Activated CD8-positive, alpha-beta memory T cell treated with anti-CD3 and anti-CD28 coated beads, Interleukin-2, amount 50 U/mL, for 1 hour (primary cell): ENCODE data around the gene LHX2.

Experiments
- DNase-seq: peaks from one replicate; pipeline ENCODE4 v3.0.0-alpha.2; 2020; ENCODE audit errors: extremely low read depth

Gene LHX2

DNA sequence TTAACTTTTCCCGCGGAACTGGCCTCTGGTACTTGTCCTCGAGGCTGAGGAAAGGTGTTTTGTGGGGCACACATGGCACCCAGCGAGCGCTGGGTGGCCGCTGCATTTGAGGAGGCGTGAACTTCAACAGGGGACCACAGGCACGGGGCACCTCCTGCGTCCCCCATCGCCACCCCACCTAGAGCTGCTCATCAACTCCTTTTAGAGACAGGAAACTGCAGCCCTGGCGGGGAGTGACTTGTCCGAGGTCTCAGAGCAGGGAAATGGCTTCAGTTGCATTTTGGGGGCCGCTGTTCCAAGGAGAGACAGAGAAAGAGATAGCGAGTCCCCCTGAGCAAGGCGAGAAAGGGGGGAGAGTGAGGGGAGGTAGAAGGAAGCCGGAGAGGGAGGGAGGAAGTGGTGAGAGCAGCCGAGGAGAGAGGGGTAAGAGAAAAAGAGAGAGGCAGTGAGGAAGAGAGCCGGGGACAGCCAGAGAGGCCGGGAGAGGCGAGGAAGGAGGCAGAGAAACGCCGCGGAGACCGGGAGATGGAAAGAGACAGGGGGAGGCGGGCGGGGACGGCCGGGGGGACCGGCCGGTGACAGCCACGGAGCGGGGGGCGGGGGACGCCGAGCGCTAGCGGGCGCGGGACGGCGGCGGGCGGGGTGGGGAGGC is 12.5 kb upstream of the LHX2 start:
- no peak for DNase-seq

DNA sequence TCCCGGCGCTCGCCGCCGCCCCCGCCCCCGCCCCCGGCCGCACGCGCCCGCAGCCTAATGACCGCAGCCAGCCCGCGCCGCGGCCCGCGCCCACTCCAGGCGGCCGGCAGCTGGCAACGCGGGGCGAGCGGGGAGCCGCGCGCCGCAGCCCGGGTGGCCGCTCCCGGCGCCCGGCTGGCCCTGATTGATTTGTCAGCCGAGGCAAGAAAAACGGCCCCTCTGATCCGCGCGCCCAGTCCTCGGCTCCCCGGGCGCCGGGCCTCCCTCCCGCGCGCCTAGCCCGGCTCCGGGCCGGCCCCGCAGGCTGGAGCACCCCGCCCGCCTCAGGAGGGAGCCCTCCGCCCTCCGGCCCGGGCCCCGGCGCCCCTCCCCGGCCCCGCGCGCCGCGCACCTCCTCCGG is 11.9 kb upstream of the LHX2 start:
- DNase-seq: no peak

- no peak for DNase-seq
Observed at GRCh38 chr9:124000161-124000783, 11.3 kb upstream of the LHX2 start.

GRCh38 chr9:124000784-124001457 is 10.6 kb upstream of the LHX2 start:
- no peak for DNase-seq

- DNase-seq: no peak
Observed at GRCh38 chr9:124001458-124001799, 10.1 kb upstream of the LHX2 start.

DNA sequence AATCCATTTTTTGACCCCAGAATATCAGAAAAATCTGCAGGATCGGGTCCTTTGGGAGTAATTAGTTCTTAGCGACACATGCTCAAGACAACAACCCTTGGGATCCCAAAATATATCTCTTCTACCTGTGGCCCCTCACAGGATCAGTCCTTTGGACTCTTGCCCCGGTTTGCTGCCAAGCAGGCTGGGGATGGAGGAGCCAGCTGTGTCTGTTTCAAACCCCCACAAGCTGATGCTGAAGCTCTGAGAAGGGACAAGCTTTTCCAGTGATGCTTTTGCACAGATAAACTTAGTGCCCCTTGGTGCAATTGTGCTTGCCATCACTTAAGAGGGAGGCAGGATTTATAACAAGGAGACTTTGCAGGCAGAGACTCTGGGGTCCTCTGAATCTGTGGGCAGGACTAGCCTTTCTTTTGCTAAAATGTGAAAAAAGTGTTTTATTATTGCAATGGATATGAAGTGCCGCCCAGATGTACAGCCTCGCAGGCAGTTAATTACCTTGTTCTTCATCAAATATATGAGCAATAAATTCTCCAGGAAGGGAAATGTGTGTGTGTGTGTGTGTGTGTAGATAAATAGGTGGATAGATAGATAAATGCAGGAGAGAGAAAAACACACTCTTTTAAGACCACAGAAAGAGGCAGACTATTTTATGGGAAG is 9.6 kb upstream of the LHX2 start:
- no peak for DNase-seq

GRCh38 chr9:124003636-124004349 is 7.8 kb upstream of the LHX2 start:
- DNase-seq: no peak

- no peak for DNase-seq
Observed at GRCh38 chr9:124004593-124004992, 7.0 kb upstream of the LHX2 start.

- DNase-seq: no peak
Observed at GRCh38 chr9:124005029-124005771, 6.4 kb upstream of the LHX2 start.

DNA sequence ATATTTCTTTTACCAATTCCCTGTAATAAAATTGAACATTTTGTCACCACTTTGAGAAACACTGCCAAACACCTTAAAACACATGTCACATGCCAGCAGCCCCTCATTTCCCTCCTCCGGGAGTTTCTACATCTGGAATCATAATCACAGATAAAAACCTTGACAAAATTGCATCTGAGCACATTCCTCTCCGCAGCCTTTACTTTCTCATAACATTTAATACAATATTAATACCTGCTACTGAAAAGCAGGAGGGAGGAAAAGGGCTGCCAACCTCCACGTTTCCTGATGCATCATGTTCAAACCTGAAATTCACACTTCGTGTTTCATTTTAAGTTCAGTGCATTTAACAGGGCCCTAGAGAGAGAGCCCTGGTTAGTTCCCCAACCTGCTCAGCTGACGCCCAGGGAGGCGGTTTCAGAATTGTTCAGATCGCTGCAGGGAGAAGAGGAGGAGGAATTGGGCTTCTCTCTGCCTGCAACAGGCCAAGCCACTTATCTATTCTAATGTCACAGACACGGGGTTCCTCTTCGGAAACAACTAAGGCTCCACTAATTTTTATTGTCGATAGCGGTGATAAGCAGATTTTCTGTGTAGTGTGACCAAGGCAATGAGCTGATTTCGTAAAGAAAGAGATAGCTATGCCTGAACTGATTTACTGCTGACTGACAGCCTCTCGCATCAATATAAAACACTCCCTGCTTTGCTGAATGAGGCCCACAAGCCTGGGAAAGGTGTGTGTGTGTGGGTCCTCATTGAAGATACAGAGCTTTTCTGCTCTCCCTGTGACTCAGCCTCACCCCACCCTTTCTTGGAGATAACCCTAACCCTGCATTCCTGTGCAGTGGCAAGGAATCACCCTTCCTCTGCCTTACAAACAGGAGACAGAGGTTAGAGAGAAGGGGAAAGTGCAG is 4.9 kb upstream of the LHX2 start:
- DNase-seq: no peak

DNA sequence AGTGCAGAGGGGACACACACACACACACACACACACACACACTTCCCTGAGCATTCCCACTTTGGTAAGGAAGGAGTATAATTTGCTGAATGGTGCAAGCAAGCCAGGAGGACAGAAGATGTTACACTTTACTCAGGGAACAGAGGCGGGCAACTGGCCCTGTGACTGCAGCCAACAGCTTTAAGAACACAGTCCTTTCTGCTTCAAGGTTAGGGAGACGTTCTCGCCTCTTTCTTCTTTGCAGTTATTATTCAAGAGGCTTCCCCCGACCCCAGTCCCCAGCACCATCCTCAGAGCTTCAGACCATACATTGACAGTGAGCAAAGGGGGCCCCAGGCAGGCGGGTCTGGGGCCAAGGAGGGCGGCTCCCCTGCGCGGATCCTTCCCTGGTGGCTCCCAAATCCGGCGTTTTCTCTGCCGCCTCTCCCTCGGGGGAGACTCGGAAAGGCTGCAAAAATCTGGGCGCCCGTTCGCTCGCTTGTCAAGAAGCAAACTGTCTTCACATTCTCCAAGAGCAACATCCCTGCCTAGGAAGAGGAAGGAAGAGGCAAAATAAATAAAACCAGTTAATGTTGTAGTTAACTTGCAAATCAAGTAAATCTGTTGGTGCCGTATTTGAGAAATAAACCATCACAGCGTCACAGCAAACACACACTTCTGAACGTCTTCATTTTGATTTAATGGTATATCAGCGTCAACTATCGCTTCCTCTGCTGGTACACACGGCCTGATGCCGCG is 3.8 kb upstream of the LHX2 start:
- DNase-seq: no peak

GRCh38 chr9:124008303-124008693 is 3.3 kb upstream of the LHX2 start:
- no peak for DNase-seq

DNA sequence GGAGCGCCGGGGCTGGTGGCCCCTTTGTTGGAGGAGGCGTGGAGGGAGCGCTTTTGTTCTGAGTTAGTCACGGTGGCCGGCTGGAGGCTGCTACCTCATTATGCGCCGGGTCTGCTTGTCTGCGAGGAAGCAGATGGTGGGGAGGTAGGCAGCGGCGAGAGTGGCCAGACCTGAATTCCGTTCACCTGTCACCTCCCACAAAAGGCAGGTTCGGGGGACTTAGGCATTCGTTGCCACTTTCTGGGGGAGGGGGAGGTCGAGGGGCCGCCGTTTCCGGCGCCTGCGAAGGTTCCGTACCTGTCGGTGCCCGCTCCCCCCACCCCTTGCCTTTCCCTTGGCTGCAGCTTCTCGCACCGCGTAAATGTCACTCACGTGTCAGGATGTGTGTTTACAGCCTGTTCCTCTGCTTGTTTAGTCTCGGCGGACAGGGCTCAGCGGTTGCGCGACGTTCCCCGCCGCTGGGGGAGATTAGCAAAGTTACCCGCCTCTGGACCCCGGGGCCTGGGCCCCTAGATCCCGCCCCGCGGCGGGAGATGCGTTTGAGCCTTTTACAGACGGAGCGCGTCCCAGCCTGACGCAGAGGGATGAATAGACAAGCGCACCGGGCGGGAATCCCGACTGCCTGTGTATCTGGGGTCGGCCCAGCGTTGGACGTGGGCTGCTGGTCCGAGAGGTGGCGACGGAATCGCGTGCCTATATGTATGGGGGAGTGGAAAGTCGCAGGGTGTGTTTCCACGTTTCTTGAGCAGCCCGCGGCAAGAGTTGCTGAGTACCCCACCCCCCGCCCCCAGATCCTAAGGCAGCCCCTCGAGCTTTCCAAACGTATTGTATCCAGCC is 2.7 kb upstream of the LHX2 start:
- no peak for DNase-seq

- DNase-seq: no peak
Observed at GRCh38 chr9:124009531-124010217, 1.9 kb upstream of the LHX2 start.

DNA sequence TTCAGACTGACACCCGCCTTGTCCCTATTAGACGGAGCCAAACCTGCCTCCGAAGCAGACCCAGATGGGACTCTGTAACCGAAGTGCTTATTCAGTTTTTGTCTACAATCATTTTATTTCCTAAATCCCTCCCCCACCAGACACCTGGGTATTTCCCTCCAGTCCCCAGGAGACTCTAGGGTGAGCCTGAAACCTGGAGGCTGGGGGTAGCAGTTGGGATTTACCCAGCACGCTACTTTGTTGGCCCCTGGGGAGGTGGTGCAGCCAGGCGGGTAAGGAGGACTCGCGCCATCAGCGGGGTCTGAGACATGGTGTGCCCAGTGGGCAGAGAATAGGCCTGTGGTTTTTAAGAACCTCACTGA is 1.3 kb upstream of the LHX2 start:
- DNase-seq: no peak

DNA sequence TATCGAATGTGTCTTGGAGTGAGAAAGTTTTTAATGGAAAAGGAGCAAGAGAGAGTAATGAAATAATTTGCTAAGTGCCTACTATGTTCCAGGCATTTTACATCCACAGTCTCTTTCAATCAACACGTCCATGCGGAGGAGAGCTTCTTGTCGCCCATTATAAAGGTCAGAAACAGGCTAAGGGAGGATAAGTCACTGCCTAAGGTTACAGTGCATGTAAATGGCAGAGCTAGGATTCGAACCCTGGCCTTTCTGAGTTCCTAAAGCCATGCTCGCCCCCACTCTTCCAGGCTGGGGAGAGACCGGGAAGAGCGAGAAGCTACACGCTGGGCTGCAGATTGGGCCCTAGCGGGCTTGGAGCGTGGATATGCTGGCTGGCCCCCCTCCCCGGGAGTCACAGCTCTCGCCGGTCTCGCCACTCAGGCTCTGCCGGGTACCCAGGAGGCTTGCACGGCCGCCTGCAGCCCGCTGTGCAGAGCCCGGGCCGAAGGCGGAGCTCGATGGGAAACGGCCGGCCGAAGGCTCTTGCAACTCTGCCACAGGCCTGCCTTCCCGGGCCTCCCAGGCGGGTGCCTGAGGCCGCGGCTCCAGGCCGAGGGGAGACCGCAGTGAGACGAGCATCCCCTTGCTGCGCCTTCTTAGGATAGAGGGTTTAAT is 775 bp upstream of the LHX2 start:
- no peak for DNase-seq

DNA sequence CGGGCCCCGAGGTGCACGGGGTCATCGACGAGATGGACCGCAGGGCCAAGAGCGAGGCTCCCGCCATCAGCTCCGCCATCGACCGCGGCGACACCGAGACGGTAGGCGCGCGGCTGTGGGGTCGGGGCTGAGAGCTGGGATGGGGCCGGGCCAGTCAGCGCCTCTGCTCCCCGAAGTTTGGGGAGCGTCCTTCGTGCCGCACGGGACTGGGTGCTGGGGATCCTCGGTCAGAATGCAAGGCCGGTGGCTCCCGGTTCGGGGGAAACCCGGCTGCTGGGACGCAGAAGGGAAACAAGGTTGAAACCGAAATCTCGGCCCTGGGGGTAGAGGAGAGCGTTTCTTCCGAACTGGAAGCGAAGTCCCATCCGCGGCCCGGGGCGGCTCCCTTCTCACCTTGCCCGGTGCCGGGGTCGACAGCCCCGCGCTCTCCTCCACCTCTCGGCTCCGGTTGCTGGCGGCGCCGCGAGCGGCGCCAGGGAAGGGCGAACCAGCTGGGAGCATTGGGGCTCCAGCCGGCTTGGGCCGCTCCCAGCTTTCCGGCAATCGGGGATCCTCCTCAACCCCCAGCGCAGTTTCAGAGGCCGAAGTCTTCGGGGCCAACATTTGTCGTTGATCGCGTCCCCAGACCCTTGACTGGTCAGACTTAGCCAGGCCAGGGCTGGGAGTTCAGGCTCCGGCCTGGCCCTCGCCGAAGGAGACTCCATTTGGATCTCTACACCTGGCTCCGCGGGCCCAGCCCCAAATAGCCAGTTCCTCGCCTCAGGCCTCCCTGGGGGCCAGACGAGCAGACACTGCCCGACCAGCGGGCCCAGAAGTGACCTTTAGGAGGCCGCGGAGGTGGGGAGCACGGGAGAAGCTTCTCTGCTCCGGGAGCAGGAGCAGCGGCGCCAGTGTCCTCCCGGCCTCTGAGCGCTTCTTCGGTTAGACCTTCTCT is 1.1 kb downstream of the LHX2 start:
- DNase-seq: no peak
